GM10847 (cell line): ENCODE results near the gene RASA2.

Experiments used
- POLR2A ChIP-seq: IDR thresholded peaks from 2 replicates; pipeline ENCODE4 v1.6.1; 2011; ENCODE audit not compliant: insufficient read length; ENCODE audit errors: extremely low read depth

RASA2 gene

GRCh38 chr3:141557961-141558706 is 71.3 kb downstream of the RASA2 start:
- TF ChIP-seq POLR2A = no peak

DNA sequence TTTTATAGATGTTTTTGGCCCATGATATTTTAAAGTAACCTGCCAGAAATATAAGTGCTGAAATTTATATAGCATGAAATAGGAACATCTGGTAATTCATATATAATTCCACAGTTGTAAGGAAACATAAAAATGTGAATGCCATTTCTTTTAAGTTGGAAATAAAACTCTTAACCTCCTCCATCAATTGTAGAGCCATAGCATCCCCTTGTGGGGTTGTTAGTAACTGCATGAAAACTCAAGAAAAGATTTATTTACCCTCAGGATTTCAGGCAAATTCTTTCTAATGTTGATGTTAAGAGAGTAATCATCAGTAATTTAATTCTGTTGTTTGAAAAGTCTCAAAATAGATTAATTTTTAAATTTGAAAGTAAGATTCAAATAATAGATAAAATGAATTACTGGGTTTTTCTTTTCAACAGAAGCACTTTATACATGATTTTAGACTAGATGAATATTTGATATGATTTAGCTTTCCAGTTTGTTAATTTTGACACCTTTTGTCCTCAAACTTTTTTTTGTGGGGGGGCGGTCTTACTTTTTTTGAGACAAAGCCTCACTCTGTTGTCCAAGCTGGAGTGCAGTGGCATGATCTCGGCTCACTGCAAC is 74.7 kb downstream of the RASA2 start:
- TF ChIP-seq POLR2A = no peak

DNA sequence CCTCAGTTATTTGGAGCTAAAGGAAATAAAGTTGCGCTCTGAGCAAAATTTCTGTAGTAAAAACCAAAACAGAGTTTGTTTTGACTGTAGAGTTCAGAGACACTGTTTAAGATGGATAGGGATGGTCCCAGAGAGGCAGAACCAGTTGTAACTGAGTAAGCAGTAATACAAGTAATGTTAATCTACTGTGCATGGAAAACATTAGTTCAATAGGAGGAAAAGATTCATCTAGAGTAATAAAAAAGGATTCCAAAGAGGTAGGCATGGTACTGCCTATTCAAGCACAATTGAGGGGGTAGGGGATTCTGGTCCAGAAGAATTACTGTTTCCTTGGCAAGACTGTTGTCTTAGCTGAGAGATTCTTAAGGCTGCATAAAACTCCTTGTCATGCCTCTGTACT is 77.4 kb downstream of the RASA2 start:
- no peak for TF ChIP-seq POLR2A

GRCh38 chr3:141570068-141570467 is 83.2 kb downstream of the RASA2 start:
- TF ChIP-seq POLR2A = no peak

- no peak for TF ChIP-seq POLR2A
These were observed 89.3 kb downstream of the RASA2 start for GRCh38 chr3:141575879-141576743.

- no peak for TF ChIP-seq POLR2A
These were observed 89.9 kb downstream of the RASA2 start for GRCh38 chr3:141576744-141577052.

- TF ChIP-seq POLR2A = no peak
These were observed 91.6 kb downstream of the RASA2 start for GRCh38 chr3:141578202-141578973.

DNA sequence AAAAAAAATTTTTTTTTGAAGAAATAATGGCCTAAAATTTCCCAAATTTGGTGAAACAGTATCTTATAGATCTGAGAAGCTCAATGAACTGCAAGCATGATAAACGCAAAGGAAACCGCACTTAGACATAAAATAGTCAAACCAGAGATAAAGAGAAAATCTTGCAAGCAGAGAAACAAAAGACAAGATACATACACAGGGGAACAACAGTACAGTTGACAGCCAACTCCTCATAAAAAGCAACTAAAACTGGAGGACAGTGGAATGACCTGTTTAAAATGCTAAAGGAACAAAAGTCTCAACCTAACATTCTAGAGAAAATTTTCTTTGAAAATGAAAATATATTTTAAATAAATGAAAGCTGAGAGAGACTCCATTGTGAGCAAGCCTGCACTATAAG is 107.5 kb downstream of the RASA2 start:
- TF ChIP-seq POLR2A = no peak

- TF ChIP-seq POLR2A = no peak
These were observed 111.1 kb downstream of the RASA2 start for GRCh38 chr3:141597931-141598330.

DNA sequence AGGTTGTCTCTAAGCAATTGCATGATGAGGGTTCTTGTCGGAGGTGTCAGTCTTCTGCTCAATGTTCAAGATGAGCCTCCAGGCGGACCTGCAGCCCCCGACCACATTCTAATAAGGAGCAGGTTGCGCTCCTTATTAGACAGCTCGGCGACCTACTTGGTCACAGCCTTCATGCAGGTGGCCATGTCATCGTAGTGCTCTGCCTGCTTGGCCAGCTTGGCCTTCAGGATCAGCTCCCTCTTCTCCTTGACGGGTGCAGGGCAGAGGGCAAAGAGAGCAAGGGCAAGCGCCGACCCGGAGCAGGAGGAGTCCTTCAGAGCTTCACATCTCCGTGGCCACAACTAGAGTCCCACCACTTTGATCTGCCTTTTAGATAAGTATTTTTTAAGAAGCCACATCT is 113.5 kb downstream of the RASA2 start:
- TF ChIP-seq POLR2A = no peak

GRCh38 chr3:141602706-141603105 is 115.9 kb downstream of the RASA2 start:
- no peak for TF ChIP-seq POLR2A

DNA sequence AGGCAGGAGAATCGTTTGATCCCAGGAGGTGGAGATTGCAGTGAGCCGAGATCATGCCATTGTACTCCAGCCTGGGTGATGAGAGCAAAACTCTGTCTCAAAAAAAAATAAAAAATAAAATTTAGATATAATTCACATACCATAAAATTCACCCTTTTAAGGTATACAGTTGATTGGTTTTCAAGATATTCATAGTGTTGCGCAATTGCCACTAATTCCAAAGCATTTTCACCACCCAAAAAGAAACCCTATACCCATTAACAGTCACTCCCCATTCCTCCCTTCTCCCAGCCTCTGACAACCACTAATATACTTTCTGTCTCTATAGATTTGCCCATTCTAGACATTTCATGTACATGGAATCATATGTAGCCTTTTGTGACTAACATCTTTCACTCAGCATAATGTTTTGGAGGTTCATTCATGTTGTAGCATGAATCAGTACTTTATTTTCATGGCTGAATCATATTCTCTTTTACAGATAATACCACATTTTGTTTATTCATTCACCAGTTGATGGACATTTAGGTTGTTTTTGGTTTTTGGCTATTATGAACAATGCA is 116.7 kb downstream of the RASA2 start:
- TF ChIP-seq POLR2A = no peak

GRCh38 chr3:141605883-141606282 is 119.1 kb downstream of the RASA2 start:
- no peak for TF ChIP-seq POLR2A

- TF ChIP-seq POLR2A = no peak
These were observed 121.6 kb downstream of the RASA2 start for GRCh38 chr3:141608438-141608837.

GRCh38 chr3:141610939-141611338 is 124.1 kb downstream of the RASA2 start:
- no peak for TF ChIP-seq POLR2A

- no peak for TF ChIP-seq POLR2A
These were observed 131.5 kb downstream of the RASA2 start for GRCh38 chr3:141618103-141618910.
